ENCODE data around the gene PTK6.
A peak's percentile ranks its signal among the peaks of the same experiment; 100 is the strongest.

Gene PTK6

GRCh38 chr20:63536997-63537524 lies at the start of gene PTK6:
Gene PTK6 (minus strand): TSS chr20:63537376. CDS start chr20:63537314, 62 bp downstream.
- Histone ChIP-seq H3K36me3 (ENCODE audit: control insufficient read depth in 2 of 2, insufficient read depth in 2 of 2, low read length in 2 of 2) (no peaks in the 10 kb centered on the region), H3K4me1 (ENCODE audit: control insufficient read depth, insufficient read depth, low read length) (peaks cover 6% of the 10 kb centered on the region), H3K9me3 (ENCODE audit: control insufficient read depth in 2 of 2, low read length in 2 of 2) (no peaks in the 10 kb centered on the region), H3K9ac (ENCODE audit: low read length in 2 of 2) (peak within 1 kb of the TSS in 1 of 2 donors; percentile 29), H3K4me3 (ENCODE audit: low read length in 2 of 2) (peak within 1 kb of the TSS in 1 of 2 donors; percentile 55), H3K27ac (ENCODE audit: low read length) (no peak within 1 kb of the TSS), H3K27me3 (ENCODE audit: control insufficient read depth in 1 of 2, insufficient read depth in 2 of 2, low read length in 2 of 2) (peaks cover 24 to 34% of the 10 kb centered on the region in 2 donors)

GRCh38 chr20:63586797-63587196 lies 49.6 kb upstream of the PTK6 start:
- Histone ChIP-seq H3K4me3 (ENCODE audit: low read length in 2 of 2) (no peak overlapping the region), H3K27me3 (ENCODE audit: control insufficient read depth in 1 of 2, insufficient read depth in 2 of 2, low read length in 2 of 2) (no peaks in the 10 kb centered on the region), H3K9ac (ENCODE audit: low read length in 2 of 2) (no peak overlapping the region), H3K4me1 (ENCODE audit: control insufficient read depth, insufficient read depth, low read length) (peaks cover 7% of the 10 kb centered on the region), H3K9me3 (ENCODE audit: control insufficient read depth in 2 of 2, low read length in 2 of 2) (no peaks in the 10 kb centered on the region), H3K36me3 (ENCODE audit: control insufficient read depth in 2 of 2, insufficient read depth in 2 of 2, low read length in 2 of 2) (peaks cover 9 to 20% of the 10 kb centered on the region in 2 donors), H3K27ac (ENCODE audit: low read length) (no peak overlapping the region)

- Histone ChIP-seq H3K9ac (ENCODE audit: low read length in 2 of 2) (no peak overlapping the region), H3K4me1 (ENCODE audit: control insufficient read depth, insufficient read depth, low read length) (peaks cover 7% of the 10 kb centered on the region), H3K9me3 (ENCODE audit: control insufficient read depth in 2 of 2, low read length in 2 of 2) (no peaks in the 10 kb centered on the region), H3K27me3 (ENCODE audit: control insufficient read depth in 1 of 2, insufficient read depth in 2 of 2, low read length in 2 of 2) (no peaks in the 10 kb centered on the region), H3K27ac (ENCODE audit: low read length) (no peak overlapping the region), H3K4me3 (ENCODE audit: low read length in 2 of 2) (no peak overlapping the region), H3K36me3 (ENCODE audit: control insufficient read depth in 2 of 2, insufficient read depth in 2 of 2, low read length in 2 of 2) (peaks cover 0 to 13% of the 10 kb centered on the region in 2 donors)
Measured at GRCh38 chr20:63585616-63586565, 48.7 kb upstream of the PTK6 start.

- peak overlapping the region in 1 of 2 donors; percentile 29 for H3K4me3 ChIP-seq (ENCODE audit: low read length in 2 of 2)
- peaks cover 0 to 2% of the 10 kb centered on the region in 2 donors for H3K36me3 ChIP-seq (ENCODE audit: control insufficient read depth in 2 of 2, insufficient read depth in 2 of 2, low read length in 2 of 2)
- no peak overlapping the region for H3K9ac ChIP-seq (ENCODE audit: low read length in 2 of 2)
- H3K27ac ChIP-seq (ENCODE audit: low read length): peak overlapping the region; percentile 53
- H3K4me1 ChIP-seq (ENCODE audit: control insufficient read depth, insufficient read depth, low read length): peaks cover 10% of the 10 kb centered on the region
- no peaks in the 10 kb centered on the region for H3K27me3 ChIP-seq (ENCODE audit: control insufficient read depth in 1 of 2, insufficient read depth in 2 of 2, low read length in 2 of 2)
- no peaks in the 10 kb centered on the region for H3K9me3 ChIP-seq (ENCODE audit: control insufficient read depth in 2 of 2, low read length in 2 of 2)
Measured at GRCh38 chr20:63582382-63583063, 45.3 kb upstream of the PTK6 start.

GRCh38 chr20:63580796-63581461 lies 43.8 kb upstream of the PTK6 start:
- peaks cover 14% of the 10 kb centered on the region for H3K4me1 ChIP-seq (ENCODE audit: control insufficient read depth, insufficient read depth, low read length)
- no peaks in the 10 kb centered on the region for H3K9me3 ChIP-seq (ENCODE audit: control insufficient read depth in 2 of 2, low read length in 2 of 2)
- H3K4me3 ChIP-seq (ENCODE audit: low read length in 2 of 2): no peak overlapping the region
- no peak overlapping the region for H3K27ac ChIP-seq (ENCODE audit: low read length)
- no peak overlapping the region for H3K9ac ChIP-seq (ENCODE audit: low read length in 2 of 2)
- H3K36me3 ChIP-seq (ENCODE audit: control insufficient read depth in 2 of 2, insufficient read depth in 2 of 2, low read length in 2 of 2): no peaks in the 10 kb centered on the region
- no peaks in the 10 kb centered on the region for H3K27me3 ChIP-seq (ENCODE audit: control insufficient read depth in 1 of 2, insufficient read depth in 2 of 2, low read length in 2 of 2)

GRCh38 chr20:63579017-63579694 lies 42.0 kb upstream of the PTK6 start:
- H3K9ac ChIP-seq (ENCODE audit: low read length in 2 of 2): no peak overlapping the region
- no peaks in the 10 kb centered on the region for H3K36me3 ChIP-seq (ENCODE audit: control insufficient read depth in 2 of 2, insufficient read depth in 2 of 2, low read length in 2 of 2)
- H3K27me3 ChIP-seq (ENCODE audit: control insufficient read depth in 1 of 2, insufficient read depth in 2 of 2, low read length in 2 of 2): no peaks in the 10 kb centered on the region
- H3K9me3 ChIP-seq (ENCODE audit: control insufficient read depth in 2 of 2, low read length in 2 of 2): no peaks in the 10 kb centered on the region
- H3K27ac ChIP-seq (ENCODE audit: low read length): no peak overlapping the region
- peaks cover 20% of the 10 kb centered on the region for H3K4me1 ChIP-seq (ENCODE audit: control insufficient read depth, insufficient read depth, low read length)
- H3K4me3 ChIP-seq (ENCODE audit: low read length in 2 of 2): no peak overlapping the region

- Histone ChIP-seq H3K36me3 (ENCODE audit: control insufficient read depth in 2 of 2, insufficient read depth in 2 of 2, low read length in 2 of 2) (no peaks in the 10 kb centered on the region), H3K4me1 (ENCODE audit: control insufficient read depth, insufficient read depth, low read length) (peaks cover 24% of the 10 kb centered on the region), H3K27me3 (ENCODE audit: control insufficient read depth in 1 of 2, insufficient read depth in 2 of 2, low read length in 2 of 2) (no peaks in the 10 kb centered on the region), H3K9me3 (ENCODE audit: control insufficient read depth in 2 of 2, low read length in 2 of 2) (no peaks in the 10 kb centered on the region), H3K9ac (ENCODE audit: low read length in 2 of 2) (no peak overlapping the region), H3K4me3 (ENCODE audit: low read length in 2 of 2) (no peak overlapping the region), H3K27ac (ENCODE audit: low read length) (no peak overlapping the region)
Measured at GRCh38 chr20:63578224-63579016, 41.2 kb upstream of the PTK6 start.

GRCh38 chr20:63577317-63577894 lies 40.2 kb upstream of the PTK6 start:
- H3K9ac ChIP-seq (ENCODE audit: low read length in 2 of 2): no peak overlapping the region
- no peaks in the 10 kb centered on the region for H3K36me3 ChIP-seq (ENCODE audit: control insufficient read depth in 2 of 2, insufficient read depth in 2 of 2, low read length in 2 of 2)
- H3K4me1 ChIP-seq (ENCODE audit: control insufficient read depth, insufficient read depth, low read length): peaks cover 24% of the 10 kb centered on the region
- no peak overlapping the region for H3K27ac ChIP-seq (ENCODE audit: low read length)
- no peaks in the 10 kb centered on the region for H3K27me3 ChIP-seq (ENCODE audit: control insufficient read depth in 1 of 2, insufficient read depth in 2 of 2, low read length in 2 of 2)
- no peaks in the 10 kb centered on the region for H3K9me3 ChIP-seq (ENCODE audit: control insufficient read depth in 2 of 2, low read length in 2 of 2)
- peak overlapping the region in 1 of 2 donors; percentile 22 for H3K4me3 ChIP-seq (ENCODE audit: low read length in 2 of 2)

- no peak overlapping the region for H3K27ac ChIP-seq (ENCODE audit: low read length)
Measured at GRCh38 chr20:63576311-63576710, 39.1 kb upstream of the PTK6 start.

More at GRCh38 chr20:63576311-63576710, 39.1 kb upstream of the PTK6 start:
- H3K27me3 ChIP-seq (ENCODE audit: control insufficient read depth in 1 of 2, insufficient read depth in 2 of 2, low read length in 2 of 2): no peaks in the 10 kb centered on the region
- H3K4me1 ChIP-seq (ENCODE audit: control insufficient read depth, insufficient read depth, low read length): peaks cover 24% of the 10 kb centered on the region
- no peaks in the 10 kb centered on the region for H3K9me3 ChIP-seq (ENCODE audit: control insufficient read depth in 2 of 2, low read length in 2 of 2)
- no peak overlapping the region for H3K4me3 ChIP-seq (ENCODE audit: low read length in 2 of 2)
- H3K36me3 ChIP-seq (ENCODE audit: control insufficient read depth in 2 of 2, insufficient read depth in 2 of 2, low read length in 2 of 2): no peaks in the 10 kb centered on the region
- no peak overlapping the region for H3K9ac ChIP-seq (ENCODE audit: low read length in 2 of 2)
